Inflammatory macrophage (primary cell): ENCODE data around the gene ZNF813.
"Not testable (repeated sequence)": the region's sequence is repeated elsewhere in the genome, so short reads cannot be mapped to it uniquely, and the experiment has no call there.

Source experiments
- DNase-seq, 2 donors: peaks; one replicate each; pipeline ENCODE4 v3.0.0-alpha.2; 2020 to 2022

Gene ZNF813

GRCh38 chr19:53485046-53486004 lies 17.8 kb downstream of the ZNF813 start:
- DNase-seq = no peak

GRCh38 chr19:53492153-53492552 lies 24.6 kb downstream of the ZNF813 start:
- no peak for DNase-seq

- not testable (repeated sequence) for DNase-seq
These were observed 29.9 kb downstream of the ZNF813 start for GRCh38 chr19:53497311-53498023.

GRCh38 chr19:53498024-53498395 lies 30.5 kb downstream of the ZNF813 start:
- not testable (repeated sequence) for DNase-seq

GRCh38 chr19:53503151-53503550 lies 35.6 kb downstream of the ZNF813 start:
- DNase-seq = not testable (repeated sequence)

GRCh38 chr19:53503671-53504364 lies 36.3 kb downstream of the ZNF813 start:
- DNase-seq = not testable (repeated sequence)

- DNase-seq = not testable (repeated sequence)
These were observed 36.8 kb downstream of the ZNF813 start for GRCh38 chr19:53504365-53504703.

GRCh38 chr19:53504885-53505284 lies 37.4 kb downstream of the ZNF813 start:
- no peak for DNase-seq

- DNase-seq = no peak
These were observed 39.2 kb downstream of the ZNF813 start for GRCh38 chr19:53506728-53507127.

- no peak for DNase-seq
These were observed 40.2 kb downstream of the ZNF813 start for GRCh38 chr19:53507523-53508442.

- DNase-seq = no peak
These were observed 41.9 kb downstream of the ZNF813 start for GRCh38 chr19:53509443-53509842.

GRCh38 chr19:53509845-53510244 lies 42.3 kb downstream of the ZNF813 start:
- DNase-seq = no peak

- no peak for DNase-seq
These were observed 43.8 kb downstream of the ZNF813 start for GRCh38 chr19:53511357-53511756.

GRCh38 chr19:53511933-53512374 lies 44.4 kb downstream of the ZNF813 start:
- peak; percentile 66 to 72 for DNase-seq

- DNase-seq = not testable (repeated sequence)
These were observed 47.5 kb downstream of the ZNF813 start for GRCh38 chr19:53515047-53515446.

GRCh38 chr19:53517114-53517741 lies 49.7 kb downstream of the ZNF813 start:
- DNase-seq = no peak

GRCh38 chr19:53518121-53518520 lies 50.6 kb downstream of the ZNF813 start:
- no peak for DNase-seq

GRCh38 chr19:53518716-53519115 lies 51.2 kb downstream of the ZNF813 start:
- DNase-seq = no peak

GRCh38 chr19:53519446-53519845 lies 51.9 kb downstream of the ZNF813 start:
- DNase-seq = no peak

GRCh38 chr19:53520163-53520546 lies 52.6 kb downstream of the ZNF813 start:
- no peak for DNase-seq
